ENCODE measurements around the gene GRIP2.
"Not testable (repeated sequence)": the region's sequence is repeated elsewhere in the genome, so short reads cannot be mapped to it uniquely, and the experiment has no call there.

The GRIP2 gene

GRCh38 chr3:14519406-14519805 lies 20.7 kb downstream of the GRIP2 start:
- DNase-seq: no peak

DNA sequence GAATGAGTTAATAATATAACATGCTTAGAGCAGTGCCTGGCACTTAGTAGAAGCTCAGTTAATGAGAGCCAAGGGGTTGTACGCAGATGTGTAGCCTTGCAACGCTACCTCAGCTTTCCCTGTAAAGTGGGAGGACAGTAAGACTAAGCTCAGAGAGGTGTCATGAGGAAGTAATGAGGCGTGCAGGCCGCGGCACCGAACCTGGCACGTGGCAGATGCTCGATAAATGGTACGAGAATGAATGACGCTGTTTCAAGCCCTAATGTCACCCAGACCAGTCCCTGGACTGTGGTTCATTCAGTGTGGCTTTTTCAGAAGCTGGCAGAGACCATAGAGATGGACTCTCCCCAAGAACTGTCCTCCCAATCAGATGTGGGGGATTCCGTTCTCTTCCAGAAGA lies 21.2 kb downstream of the GRIP2 start:
- no peak for DNase-seq

DNA sequence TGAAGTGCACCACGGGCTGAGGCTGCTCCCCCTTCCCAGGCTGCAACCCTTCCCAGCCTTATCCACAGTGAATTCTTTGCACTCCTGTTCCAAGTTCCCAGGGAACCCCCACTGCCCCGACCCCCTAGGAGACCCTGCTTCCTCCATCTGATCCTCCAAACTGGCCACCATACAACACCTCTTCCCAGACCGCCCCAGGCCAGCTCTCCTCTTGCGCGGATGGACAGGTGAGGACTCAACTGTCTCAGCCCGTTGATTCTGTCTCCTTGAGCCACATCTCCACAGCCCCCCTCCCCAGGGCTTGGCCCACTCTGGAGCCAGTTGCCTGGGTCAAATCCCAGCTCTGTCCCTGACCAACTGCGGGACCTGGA lies 21.7 kb downstream of the GRIP2 start:
- DNase-seq: no peak

GRCh38 chr3:14517601-14518431 lies 22.3 kb downstream of the GRIP2 start:
- DNase-seq: no peak

- DNase-seq: no peak
These were observed 23.3 kb downstream of the GRIP2 start for GRCh38 chr3:14516738-14517345.

GRCh38 chr3:14515526-14515925 lies 24.6 kb downstream of the GRIP2 start:
- DNase-seq: not testable (repeated sequence)

- DNase-seq: no peak
These were observed 25.8 kb downstream of the GRIP2 start for GRCh38 chr3:14514323-14514720.

DNA sequence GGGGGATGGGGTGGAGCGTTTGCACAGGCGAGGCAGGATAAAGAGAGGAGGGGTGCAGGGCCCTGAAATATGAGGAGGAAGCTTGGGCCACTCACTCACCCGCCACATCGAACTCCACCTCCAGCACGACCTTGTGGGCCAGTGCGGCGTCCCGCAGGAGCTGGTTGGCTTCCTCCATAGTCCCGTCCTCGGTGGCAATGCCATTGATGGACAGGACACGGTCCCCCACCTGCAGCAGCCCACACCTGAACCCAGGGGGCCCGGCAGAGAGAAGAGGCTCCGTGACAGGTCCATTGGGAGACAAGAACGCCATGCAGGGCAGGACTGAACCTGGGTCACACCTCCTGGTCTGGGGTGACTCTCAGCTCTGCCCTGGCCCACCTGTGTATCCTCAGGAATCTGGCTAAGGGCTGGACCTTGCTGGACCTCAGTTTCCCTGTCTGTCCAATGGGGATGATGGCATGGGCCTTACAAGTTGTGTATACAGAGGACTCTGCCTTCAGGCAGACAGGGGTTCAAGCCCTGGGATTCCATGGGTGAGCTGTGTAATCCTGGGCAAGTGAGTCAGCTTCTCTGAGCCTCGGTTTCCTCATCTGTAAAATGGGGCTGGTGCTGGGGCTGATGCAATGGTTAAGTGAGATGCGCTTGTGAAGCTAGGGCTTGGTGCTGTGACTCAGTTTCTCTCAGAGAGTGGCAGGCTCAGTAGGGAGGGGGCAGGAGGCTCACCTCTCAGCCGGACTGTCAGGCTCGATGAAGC lies 26.4 kb downstream of the GRIP2 start:
- no peak for DNase-seq

DNA sequence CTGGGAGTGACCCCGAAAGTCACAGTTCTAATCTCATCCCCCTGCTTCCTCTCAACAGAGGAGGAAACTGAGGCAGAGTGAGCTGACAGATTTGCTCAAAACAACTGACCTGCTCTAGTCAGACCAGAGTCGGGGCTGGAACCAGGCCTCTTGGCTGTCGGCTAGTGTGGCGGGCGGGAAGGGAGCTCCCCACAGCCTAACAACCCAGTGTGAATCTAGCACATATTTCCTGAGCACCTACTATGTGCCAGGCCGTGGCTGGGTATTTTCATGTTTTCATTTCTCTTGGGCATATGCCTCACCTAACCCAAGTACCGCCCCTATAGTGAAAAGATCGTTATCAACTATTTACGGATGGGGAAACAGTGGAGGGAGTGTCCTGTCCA lies 27.2 kb downstream of the GRIP2 start:
- no peak for DNase-seq

- DNase-seq: no peak
These were observed 27.7 kb downstream of the GRIP2 start for GRCh38 chr3:14512281-14512941.

DNA sequence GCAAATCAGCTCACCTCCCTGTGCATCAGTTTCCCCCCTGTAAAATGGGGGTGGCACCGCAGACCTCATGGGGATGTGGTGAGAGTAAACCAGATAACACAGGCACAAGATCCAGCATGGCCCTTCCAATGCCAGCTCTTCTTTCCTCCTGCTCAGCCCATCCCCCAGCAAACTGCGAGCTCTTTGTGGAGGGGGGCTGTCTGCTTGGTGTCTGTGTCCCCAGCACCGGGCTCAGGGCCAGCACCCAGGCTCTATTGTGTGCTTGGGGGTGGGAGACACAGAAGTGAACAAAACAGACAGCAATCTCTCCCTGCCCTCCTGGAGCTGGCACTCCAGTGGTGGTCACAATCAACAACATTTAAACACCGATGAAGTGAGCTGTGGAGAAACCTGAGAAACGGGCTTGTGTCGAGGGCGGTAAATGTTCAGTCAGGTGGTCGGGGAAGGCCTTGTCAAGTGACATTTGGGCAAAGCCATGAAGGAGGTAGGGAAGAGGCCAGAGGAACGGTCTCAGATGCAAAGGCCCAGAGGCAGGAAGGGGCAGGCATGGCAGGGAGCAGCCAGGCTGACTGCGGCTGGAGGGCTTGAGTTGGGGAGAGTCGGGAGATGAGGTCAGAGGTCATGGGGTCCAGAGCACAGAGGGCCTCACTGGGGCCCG lies 28.4 kb downstream of the GRIP2 start:
- no peak for DNase-seq

GRCh38 chr3:14510838-14511622 lies 29.1 kb downstream of the GRIP2 start:
- no peak for DNase-seq

- DNase-seq: no peak
These were observed 30.4 kb downstream of the GRIP2 start for GRCh38 chr3:14509796-14510100.

GRCh38 chr3:14508966-14509795 lies 31.0 kb downstream of the GRIP2 start:
- no peak for DNase-seq

DNA sequence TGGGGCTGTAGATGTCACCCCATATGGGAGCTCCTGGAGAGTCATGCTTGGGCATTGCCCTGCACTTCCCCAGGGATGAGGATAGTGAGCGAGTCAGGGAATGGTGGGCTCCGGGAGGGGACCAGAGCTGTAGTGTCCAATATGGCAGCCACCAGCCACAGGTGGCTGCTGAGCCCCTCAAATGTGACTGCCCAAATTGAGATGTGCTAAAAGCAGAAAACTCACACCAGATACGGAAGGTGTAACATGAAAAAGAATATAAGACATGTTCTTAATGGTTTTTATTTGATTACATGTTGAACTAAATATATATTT lies 31.7 kb downstream of the GRIP2 start:
- DNase-seq: no peak

DNA sequence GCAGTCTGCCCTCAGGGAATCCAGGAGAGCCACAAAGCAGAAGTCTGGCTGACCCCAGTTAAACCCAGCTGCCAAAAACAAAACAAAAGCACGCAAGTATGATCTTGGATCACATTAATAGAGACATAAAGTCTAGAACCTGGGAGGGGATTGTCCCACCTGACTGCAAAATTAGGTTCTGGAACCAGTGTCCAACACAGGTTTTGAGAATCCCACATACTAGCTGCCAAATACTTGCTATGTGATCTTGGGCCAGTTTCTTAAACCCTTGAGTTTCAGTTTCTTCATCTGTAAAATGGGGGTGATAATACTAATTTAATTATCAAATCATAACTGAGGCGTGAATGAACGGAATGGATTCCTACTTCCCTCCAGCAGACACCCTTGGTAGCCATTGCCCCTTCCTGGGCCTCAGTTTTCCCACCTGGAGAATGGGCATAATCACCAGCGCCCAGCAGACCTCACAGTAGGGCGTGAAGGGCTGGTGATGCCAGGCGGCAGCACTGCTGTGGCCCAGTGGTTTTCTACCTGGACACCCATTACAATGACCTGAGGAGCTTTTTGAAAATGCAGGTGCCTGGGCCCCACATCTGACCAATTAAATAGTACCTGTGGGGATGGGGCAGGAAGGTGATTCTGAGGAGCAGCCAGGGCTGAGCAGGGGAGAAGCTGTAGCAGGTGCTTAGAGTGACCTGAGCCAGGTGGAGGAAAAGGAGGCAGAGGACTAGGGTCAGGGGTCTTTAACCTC lies 32.2 kb downstream of the GRIP2 start:
- DNase-seq: no peak

DNA sequence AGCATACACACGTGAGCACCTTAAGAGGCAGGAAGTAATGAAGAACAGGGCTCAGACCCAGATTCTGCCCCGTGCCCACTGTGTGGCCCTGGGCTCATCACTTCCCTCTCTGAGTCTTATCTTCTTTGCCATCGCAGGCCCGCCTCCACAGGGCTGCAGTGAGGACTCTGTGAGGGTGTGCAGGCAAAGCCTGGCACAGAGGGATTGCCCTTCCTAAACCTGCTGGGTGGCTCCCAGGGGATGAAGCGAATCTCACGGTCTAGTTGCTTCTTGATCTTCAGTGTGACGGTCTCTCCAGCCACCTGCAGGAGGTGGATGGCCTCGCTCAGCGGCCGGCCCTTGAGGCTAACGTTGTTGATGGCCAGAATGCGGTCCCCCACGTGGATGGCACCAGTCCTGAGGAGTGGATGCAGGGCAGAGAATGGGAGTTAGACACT lies 32.8 kb downstream of the GRIP2 start:
- DNase-seq: no peak

GRCh38 chr3:14506626-14507304 lies 33.4 kb downstream of the GRIP2 start:
- DNase-seq: no peak

- DNase-seq: no peak
These were observed 34.2 kb downstream of the GRIP2 start for GRCh38 chr3:14505803-14506500.
